GM12891 (cell line): ENCODE data around the gene DUSP22.

Source experiments
- POLR2A ChIP-seq: IDR thresholded peaks from 2 replicates; pipeline ENCODE4 v1.6.1; 2011; ENCODE audit warnings: low read depth, low read length, control low read depth
- POLR2AphosphoS5 ChIP-seq: IDR thresholded peaks from 2 replicates; pipeline ENCODE4 v1.6.1; 2011; ENCODE audit warnings: low read depth, low read length, control low read depth
- POU2F2 ChIP-seq: IDR thresholded peaks from 2 replicates; pipeline ENCODE4 v1.6.1; 2011; ENCODE audit warnings: low read depth, mild to moderate bottlenecking, control low read depth, low read length, moderate library complexity
- SPI1 ChIP-seq: IDR thresholded peaks from 2 replicates; pipeline ENCODE4 v1.6.1; 2011; ENCODE audit warnings: low read depth, low read length, control low read depth
- TAF1 ChIP-seq: IDR thresholded peaks from 2 replicates; pipeline ENCODE4 v1.6.1; 2011; ENCODE audit warnings: low read depth, low read length, control low read depth

DNA sequence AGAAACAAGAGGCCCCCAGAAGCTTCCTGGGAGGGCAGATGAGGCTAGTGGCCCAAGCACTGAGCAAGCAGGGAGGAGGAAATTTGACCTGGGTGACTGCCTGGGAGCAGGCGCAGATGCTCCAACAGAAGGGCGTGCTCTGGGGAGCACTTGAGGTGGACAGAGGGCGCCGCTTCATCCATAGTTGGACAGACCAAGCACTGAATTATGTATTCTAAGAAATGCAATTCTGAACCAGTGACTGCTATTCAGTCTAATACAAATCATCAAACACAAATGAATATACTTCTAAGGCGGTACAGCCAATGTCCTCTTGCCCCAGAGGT, 70.6 kb downstream of the DUSP22 start:
- TF ChIP-seq POLR2A (no peak), TAF1 (no peak), POLR2AphosphoS5 (no peak), SPI1 (no peak), POU2F2 (no peak)
